GM06990 (cell line): ENCODE data around the gene B4GALT1.

ENCODE experiments used
- DNase-seq: peaks from one replicate; pipeline ENCODE4 v3.0.0-alpha.2; 2011; ENCODE audit not compliant: insufficient read length; ENCODE audit errors: extremely low read depth
- H3K27me3 ChIP-seq: replicated peaks from 2 replicates; pipeline ENCODE4 v1.6.0; 2011; ENCODE audit warnings: low read length; ENCODE audit not compliant: control insufficient read depth, insufficient read depth
- H3K36me3 ChIP-seq: 2 replicates; pipeline ENCODE4 v1.5.1; 2011; ENCODE audit warnings: low read length; ENCODE audit not compliant: control insufficient read depth, insufficient read depth
- H3K4me3 ChIP-seq: replicated peaks from 2 replicates; pipeline ENCODE4 v1.5.1; 2011; ENCODE audit warnings: low read depth, mild to moderate bottlenecking, control low read depth, low read length
- CTCF ChIP-seq: IDR thresholded peaks from 2 replicates; pipeline ENCODE4 v1.5.1; 2011; ENCODE audit warnings: low read length, control low read depth, mild to moderate bottlenecking, inconsistent platforms; ENCODE audit not compliant: insufficient read depth, poor library complexity, severe bottlenecking

The B4GALT1 gene

GRCh38 chr9:33144551-33144950, 22.6 kb downstream of the B4GALT1 start:
- no peak for DNase-seq
- H3K4me3 ChIP-seq = no peak overlapping the region
- H3K36me3 ChIP-seq = no peaks in the 10 kb centered on the region
- no peak for TF ChIP-seq CTCF
- no peaks in the 10 kb centered on the region for H3K27me3 ChIP-seq

- TF ChIP-seq CTCF = no peak
- no peaks in the 10 kb centered on the region for H3K36me3 ChIP-seq
Measured at GRCh38 chr9:33143241-33143661, 23.9 kb downstream of the B4GALT1 start.

GRCh38 chr9:33142535-33142934, 24.6 kb downstream of the B4GALT1 start:
- DNase-seq = no peak
- Histone ChIP-seq H3K27me3 (no peaks in the 10 kb centered on the region), H3K4me3 (no peak overlapping the region), H3K36me3 (no peaks in the 10 kb centered on the region)
- no peak for TF ChIP-seq CTCF

More at GRCh38 chr9:33143241-33143661, 23.9 kb downstream of the B4GALT1 start:
- Histone ChIP-seq H3K27me3 (no peaks in the 10 kb centered on the region), H3K4me3 (no peak overlapping the region)
- DNase-seq = no peak

- Histone ChIP-seq H3K36me3 (no peaks in the 10 kb centered on the region), H3K27me3 (no peaks in the 10 kb centered on the region), H3K4me3 (0 out of 2 replicates have a peak overlapping the region, but pooled peaks have one; percentile 7)
- no peak for DNase-seq
- TF ChIP-seq CTCF = no peak
Measured at GRCh38 chr9:33140401-33141360, 26.5 kb downstream of the B4GALT1 start.

- Histone ChIP-seq H3K27me3 (no peaks in the 10 kb centered on the region), H3K36me3 (peaks cover 6% of the 10 kb centered on the region), H3K4me3 (no peak overlapping the region)
- TF ChIP-seq CTCF = no peak
- no peak for DNase-seq
Measured at GRCh38 chr9:33139421-33140228, 27.5 kb downstream of the B4GALT1 start.
